ENCODE measurements around the gene DUX4.
"Not testable (repeated sequence)": the region's sequence is repeated elsewhere in the genome, so short reads cannot be mapped to it uniquely, and the experiment has no call there.

DUX4 gene

DNA sequence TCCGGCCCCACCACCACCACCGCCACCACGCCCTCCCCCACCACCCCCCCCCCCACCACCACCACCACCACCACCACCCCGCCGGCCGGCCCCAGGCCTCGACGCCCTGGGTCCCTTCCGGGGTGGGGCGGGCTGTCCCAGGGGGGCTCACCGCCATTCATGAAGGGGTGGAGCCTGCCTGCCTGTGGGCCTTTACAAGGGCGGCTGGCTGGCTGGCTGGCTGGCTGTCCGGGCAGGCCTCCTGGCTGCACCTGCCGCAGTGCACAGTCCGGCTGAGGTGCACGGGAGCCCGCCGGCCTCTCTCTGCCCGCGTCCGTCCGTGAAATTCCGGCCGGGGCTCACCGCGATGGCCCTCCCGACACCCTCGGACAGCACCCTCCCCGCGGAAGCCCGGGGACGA is at the start of gene DUX4:
DUX4 (plus strand) TSS at position 347 of the 400 bp plus-strand sequence; CDS start at position 347, 0 bp downstream.
- not testable (repeated sequence) for DNase-seq

DNA sequence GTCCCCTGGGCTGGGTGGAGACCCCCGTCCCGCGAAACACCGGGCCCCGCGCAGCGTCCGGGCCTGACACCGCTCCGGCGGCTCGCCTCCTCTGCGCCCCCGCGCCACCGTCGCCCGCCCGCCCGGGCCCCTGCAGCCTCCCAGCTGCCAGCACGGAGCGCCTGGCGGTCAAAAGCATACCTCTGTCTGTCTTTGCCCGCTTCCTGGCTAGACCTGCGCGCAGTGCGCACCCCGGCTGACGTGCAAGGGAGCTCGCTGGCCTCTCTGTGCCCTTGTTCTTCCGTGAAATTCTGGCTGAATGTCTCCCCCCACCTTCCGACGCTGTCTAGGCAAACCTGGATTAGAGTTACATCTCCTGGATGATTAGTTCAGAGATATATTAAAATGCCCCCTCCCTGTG is 1.9 kb downstream of the DUX4 start:
- DNase-seq, result not testable (repeated sequence)

DNA sequence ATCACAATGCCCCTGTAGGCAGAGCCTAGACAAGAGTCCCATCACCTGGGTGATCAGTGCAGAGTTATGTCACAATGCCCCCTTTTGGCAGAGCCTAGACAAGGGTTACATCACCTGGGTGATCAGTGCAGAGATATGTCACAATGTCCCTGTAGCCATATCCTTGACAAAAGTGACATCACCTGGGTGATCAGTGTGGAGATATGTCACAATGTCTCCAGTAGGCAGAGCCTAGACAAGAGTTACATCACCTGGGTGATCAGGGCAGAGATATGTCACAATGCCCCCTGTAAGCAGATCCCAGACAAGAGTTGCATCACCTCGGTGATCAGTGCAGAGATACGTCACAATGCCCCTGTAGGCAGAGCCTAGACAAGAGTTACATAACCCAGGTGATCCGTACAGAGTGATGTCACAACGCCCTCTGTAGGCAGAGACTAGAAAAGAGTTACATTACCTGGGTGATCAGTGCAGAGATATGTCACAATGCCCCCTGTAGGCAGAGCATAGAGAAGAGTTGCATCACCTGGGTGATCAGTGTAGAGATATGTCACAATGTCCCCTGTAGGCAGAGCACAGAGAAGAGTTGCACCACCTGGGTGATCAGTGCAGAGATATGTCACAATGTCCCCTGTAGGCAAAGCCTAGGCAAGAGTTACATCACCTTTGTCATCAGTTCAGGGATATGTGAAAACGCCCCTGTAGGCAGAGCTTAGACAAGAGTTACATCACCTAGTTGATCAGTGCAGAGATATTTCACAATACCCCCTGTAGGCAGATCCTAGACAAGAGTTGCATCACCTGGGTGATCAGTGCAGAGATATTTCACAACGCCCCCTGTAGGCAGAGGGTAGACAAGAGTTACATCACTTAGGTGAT is 4.4 kb downstream of the DUX4 start:
- not testable (repeated sequence) for DNase-seq

DNA sequence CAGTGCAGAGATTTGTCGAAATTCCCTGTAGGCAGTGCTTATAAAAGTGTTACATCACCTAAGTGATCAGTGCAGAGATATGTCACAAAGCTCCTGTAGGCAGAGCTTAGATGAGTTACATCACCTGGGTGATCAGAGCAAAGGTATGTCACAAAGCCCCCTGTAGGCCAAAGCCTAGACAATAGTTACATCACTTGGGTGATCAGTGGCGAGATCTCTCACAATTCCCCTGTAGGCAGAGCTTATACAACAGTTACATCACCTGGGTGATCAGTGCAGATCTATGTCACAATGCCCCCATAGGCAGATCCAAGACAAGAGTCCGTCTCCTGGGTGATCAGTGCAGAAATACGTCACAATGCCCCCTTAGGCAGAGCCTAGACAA is 5.0 kb downstream of the DUX4 start:
- DNase-seq, result not testable (repeated sequence)

DNA sequence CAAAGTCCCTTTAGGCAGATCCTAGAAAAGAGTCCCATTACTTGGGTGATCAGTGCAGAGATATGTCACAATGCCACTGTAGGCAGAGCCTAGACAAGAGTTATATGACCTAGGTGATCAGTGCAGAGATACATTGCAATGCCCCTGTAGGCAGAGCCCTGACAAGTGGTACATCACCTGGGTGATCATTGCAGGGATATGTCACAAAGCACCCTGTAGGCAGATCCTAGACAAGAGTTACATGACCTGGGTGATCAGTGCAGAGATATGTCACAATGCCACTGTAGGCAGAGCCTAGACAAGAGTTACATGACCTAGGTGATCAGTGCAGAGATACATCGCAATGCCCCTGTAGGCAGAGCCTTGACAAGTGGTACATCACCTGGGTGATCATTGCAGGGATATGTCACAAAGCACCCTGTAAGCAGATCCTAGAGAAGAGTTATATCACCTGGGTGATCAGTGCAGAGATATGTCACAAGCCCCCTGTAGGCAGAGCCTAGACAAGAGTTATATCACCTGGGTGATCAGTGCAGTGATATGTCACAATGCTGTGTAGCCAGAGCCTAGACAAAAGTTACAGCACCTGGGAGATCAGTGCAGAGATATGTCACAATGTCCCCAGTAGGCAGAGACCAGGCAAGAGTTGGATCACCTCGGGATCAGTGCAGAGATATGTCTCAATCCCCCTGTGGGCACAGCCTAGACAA is 5.6 kb downstream of the DUX4 start:
- DNase-seq, result not testable (repeated sequence)

DNA sequence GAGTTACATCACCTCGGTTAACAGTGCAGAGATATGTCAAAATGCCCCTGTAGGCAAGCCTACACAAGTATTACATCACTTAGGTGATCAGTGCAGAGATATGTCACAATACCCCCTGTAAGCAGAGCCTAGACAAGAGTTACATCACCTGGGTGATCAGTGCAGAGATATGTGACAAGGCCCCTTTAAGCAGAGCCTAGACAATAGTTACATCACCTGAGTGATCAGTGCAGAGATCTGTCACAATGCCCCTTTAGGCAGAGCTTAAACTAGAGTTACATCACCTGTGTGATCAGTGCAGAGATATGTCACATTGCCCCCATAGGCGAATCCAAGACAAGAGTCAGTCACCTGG is 6.1 kb downstream of the DUX4 start:
- DNase-seq, result not testable (repeated sequence)

DNA sequence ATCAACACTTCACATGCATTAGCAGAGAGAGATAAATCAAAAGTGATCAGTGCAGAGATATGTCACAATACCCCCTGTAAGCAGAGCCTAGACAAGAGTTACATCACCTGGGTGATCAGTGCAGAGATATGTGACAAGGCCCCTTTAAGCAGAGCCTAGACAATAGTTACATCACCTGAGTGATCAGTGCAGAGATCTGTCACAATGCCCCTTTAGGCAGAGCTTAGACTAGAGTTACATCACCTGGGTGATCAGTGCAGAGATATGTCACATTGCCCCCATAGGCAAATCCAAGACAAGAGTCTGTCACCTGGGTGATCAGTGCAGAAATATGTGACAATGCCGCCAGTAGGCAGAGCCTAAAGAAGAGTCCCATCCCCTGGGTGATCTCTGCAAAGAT is 7.4 kb downstream of the DUX4 start:
- not testable (repeated sequence) for DNase-seq

DNA sequence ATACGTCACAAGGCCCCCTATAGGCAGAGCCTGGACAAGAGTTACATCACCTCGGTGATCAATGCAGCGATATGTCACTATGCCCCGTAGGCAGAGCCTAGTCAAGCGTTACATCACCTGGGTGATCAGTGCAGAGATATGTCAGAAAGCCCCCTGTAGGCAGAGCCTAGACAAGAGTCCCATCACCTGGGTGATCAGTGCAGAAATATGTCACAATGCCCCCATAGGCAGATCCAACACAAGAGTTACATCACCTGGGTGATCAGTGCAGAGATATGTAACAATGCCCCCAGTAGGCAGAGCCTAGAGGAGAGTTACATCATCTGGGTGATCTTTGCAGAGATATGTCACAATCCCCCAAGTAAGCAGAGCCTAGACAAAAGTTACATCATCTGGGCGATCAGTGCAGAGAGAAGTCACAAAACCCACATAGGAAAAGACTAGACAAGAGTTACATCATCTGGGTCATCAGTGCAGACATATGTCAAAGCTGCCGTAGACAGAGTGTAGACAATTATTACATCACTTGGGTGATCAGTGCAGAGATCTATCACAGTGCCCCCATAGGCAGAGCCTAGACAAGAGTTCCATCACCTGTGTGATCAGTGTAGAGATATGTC is 8.0 kb downstream of the DUX4 start:
- DNase-seq, result not testable (repeated sequence)

DNA sequence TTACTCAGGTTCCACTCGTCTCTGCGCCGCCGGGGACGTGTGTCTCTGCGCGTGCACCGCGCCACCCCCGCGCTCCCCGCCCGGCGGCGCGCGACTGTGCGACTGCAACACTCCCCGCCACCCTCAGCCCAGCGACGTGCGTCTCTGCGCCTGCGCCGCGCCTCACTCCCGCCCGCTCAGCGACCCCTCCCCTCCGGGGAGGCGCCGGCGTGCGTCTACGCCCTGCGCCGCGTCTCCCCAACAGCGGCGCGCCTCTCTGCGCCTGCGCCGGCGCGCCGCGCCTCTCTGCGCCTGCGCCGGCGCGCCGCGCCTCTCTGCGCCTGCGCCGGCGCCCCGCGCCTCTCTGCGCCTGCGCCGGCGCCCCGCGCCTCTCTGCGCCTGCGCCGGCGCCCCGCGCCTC is 29.9 kb downstream of the DUX4 start:
- not testable (repeated sequence) for DNase-seq
